OCI-LY1 (cell line): ENCODE data around the gene ALMS1.

Source experiments
- EZH2 ChIP-seq: fragments of 200-600 bp; sonication (generic), shearing (Covaris generic); IDR thresholded peaks from 2 replicates; pipeline ENCODE4 v1.8.0; 2017; ENCODE audit warnings: borderline replicate concordance, mixed run types, mild to moderate bottlenecking, antibody characterized with exemption, low read length, moderate library complexity, mixed read lengths
- TF ChIP-seq, protein P1 (sequence below): fragments of 200-600 bp; sonication (generic), shearing (Covaris generic); IDR thresholded peaks from 2 replicates; pipeline ENCODE4 v1.5.1; 2017; ENCODE audit warnings: mild to moderate bottlenecking, antibody characterized with exemption, low read length, moderate library complexity, mixed read lengths

DNA sequence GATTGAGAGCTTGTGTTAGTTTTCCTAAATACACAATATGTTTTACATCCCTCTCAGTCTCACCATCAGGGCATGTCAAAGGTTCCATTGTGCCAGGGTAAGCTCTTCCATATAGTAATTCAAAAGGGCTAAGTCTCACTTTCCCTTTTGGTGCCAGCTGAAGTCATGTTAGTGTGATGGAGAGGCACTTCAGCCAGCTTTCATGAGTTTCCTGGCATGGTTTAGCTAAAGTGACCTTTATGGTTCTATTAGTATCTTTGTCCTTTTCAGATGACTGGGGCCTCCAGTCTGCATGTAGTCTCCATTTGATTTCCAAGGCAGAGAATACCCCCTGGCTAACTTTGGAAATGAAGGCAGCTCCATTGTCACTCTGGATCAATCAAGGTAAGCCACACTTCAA lies 229.4 kb downstream of the ALMS1 start:
- TF ChIP-seq, protein P1, sequence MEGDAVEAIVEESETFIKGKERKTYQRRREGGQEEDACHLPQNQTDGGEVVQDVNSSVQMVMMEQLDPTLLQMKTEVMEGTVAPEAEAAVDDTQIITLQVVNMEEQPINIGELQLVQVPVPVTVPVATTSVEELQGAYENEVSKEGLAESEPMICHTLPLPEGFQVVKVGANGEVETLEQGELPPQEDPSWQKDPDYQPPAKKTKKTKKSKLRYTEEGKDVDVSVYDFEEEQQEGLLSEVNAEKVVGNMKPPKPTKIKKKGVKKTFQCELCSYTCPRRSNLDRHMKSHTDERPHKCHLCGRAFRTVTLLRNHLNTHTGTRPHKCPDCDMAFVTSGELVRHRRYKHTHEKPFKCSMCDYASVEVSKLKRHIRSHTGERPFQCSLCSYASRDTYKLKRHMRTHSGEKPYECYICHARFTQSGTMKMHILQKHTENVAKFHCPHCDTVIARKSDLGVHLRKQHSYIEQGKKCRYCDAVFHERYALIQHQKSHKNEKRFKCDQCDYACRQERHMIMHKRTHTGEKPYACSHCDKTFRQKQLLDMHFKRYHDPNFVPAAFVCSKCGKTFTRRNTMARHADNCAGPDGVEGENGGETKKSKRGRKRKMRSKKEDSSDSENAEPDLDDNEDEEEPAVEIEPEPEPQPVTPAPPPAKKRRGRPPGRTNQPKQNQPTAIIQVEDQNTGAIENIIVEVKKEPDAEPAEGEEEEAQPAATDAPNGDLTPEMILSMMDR: no peak
- no peak for TF ChIP-seq EZH2
